ENCODE measurements around the gene EFCC1. TPM values are rescaled to one million over a fixed set of nuclear protein-coding genes. Genes with fewer than 3 reads are reported as not detected.
A peak's percentile ranks its signal among the peaks of the same experiment; 100 is the strongest.

Gene EFCC1
- total RNA-seq, 4 donors from 2014 or later: 0.75 to 2.2 (median 1.7) TPM

GRCh38 chr3:128993461-128994172, 7.5 kb upstream of the EFCC1 start, which contains the start of gene CFAP92:
Gene CFAP92 (minus strand): TSS chr3:128994076. CDS start chr3:128993304, 772 bp downstream.
- intact Hi-C loops (cut with DNase I; ENCODE audit: low total_unique reads) (no loop called here), in situ Hi-C loops (cut with MboI; ENCODE audit: low pct_ligation_motif_present in 1 of 4, low pct_unique_long_range_greater_than_20kb in 1 of 4, low sequenced_read_pairs in 3 of 4) (no loop called here)
- Histone ChIP-seq H3K27me3 (peaks cover 13% of the 10 kb centered on the region), H3K4me1 (peaks cover 4 to 14% (median 14%) of the 10 kb centered on the region in 4 donors), H3K27ac (peak within 1 kb of the TSS in 1 of 4 donors; percentile 2), H3K9me3 (no peaks in the 10 kb centered on the region), H3K36me3 (no peaks in the 10 kb centered on the region), H3K4me3 (peak within 1 kb of the TSS; percentile 23 to 52 (median 34))
- TF ChIP-seq POLR2AphosphoS5 (IDR thresholded peaks at IDR 0.05): peak in 1 of 3 donors; percentile 36
- TF ChIP-seq EP300 (IDR thresholded peaks at IDR 0.05; ENCODE audit: low read depth): no peak
- no peak for TF ChIP-seq POLR2A (IDR thresholded peaks at IDR 0.05)
- TF ChIP-seq CTCF (IDR thresholded peaks at IDR 0.05): no peak
- WGBS, 2 donors (ENCODE audit: low coverage in 1 of 2): 24% methylated on average over 36 of the region's 57 CpGs; no CpG with 5 or more reads in 1 of the 2 donors
- peak; percentile 94 for DNase-seq

- peaks cover 4 to 14% (median 14%) of the 10 kb centered on the region in 4 donors for H3K4me1 ChIP-seq
- peak overlapping the region in 2 of 4 donors; percentile 42 to 52 for H3K4me3 ChIP-seq
- peaks cover 18% of the 10 kb centered on the region for H3K27me3 ChIP-seq
- H3K9me3 ChIP-seq: no peaks in the 10 kb centered on the region
- intact Hi-C loops (cut with DNase I; ENCODE audit: low total_unique reads): no loop called here
- H3K36me3 ChIP-seq: no peaks in the 10 kb centered on the region
- no peak overlapping the region for H3K27ac ChIP-seq
- 2 to 11% methylated on average over 3 to 13 of the region's 13 CpGs for WGBS, 2 donors (ENCODE audit: low coverage in 1 of 2)
- TF ChIP-seq POLR2AphosphoS5 (IDR thresholded peaks at IDR 0.05): no peak
- no peak for TF ChIP-seq POLR2A (IDR thresholded peaks at IDR 0.05)
- TF ChIP-seq EP300 (IDR thresholded peaks at IDR 0.05; ENCODE audit: low read depth): no peak
- TF ChIP-seq CTCF (IDR thresholded peaks at IDR 0.05): no peak
- DNase-seq: no peak
- in situ Hi-C loops (cut with MboI; ENCODE audit: low pct_ligation_motif_present in 1 of 4, low pct_unique_long_range_greater_than_20kb in 1 of 4, low sequenced_read_pairs in 3 of 4): no loop called here
These were observed 7.0 kb upstream of the EFCC1 start for GRCh38 chr3:128994173-128994512.

- no peak for DNase-seq
- H3K27ac ChIP-seq: no peak overlapping the region
- intact Hi-C loops (cut with DNase I; ENCODE audit: low total_unique reads) (no loop called here), in situ Hi-C loops (cut with MboI; ENCODE audit: low pct_ligation_motif_present in 1 of 4, low pct_unique_long_range_greater_than_20kb in 1 of 4, low sequenced_read_pairs in 3 of 4) (no loop called here)
- H3K4me3 ChIP-seq: peak overlapping the region in 1 of 4 donors; percentile 42
- H3K9me3 ChIP-seq: no peaks in the 10 kb centered on the region
- peaks cover 21% of the 10 kb centered on the region for H3K27me3 ChIP-seq
- H3K36me3 ChIP-seq: no peaks in the 10 kb centered on the region
- H3K4me1 ChIP-seq: peaks cover 4 to 14% (median 14%) of the 10 kb centered on the region in 4 donors
- WGBS, 2 donors (ENCODE audit: low coverage in 1 of 2): 83% methylated on average over 19 of the region's 19 CpGs; no CpG with 5 or more reads in 1 of the 2 donors
- TF ChIP-seq CTCF (IDR thresholded peaks at IDR 0.05) (no peak), EP300 (IDR thresholded peaks at IDR 0.05; ENCODE audit: low read depth) (no peak), POLR2A (IDR thresholded peaks at IDR 0.05) (no peak), POLR2AphosphoS5 (IDR thresholded peaks at IDR 0.05) (no peak)
These were observed 6.2 kb upstream of the EFCC1 start for GRCh38 chr3:128994581-128995546.

- peaks cover 30% of the 10 kb centered on the region for H3K27me3 ChIP-seq
- H3K4me1 ChIP-seq: peaks cover 4 to 18% (median 15%) of the 10 kb centered on the region in 4 donors
- 91% methylated on average over 1 of the region's 1 CpG; no CpG with 5 or more reads in 1 of the 2 donors for WGBS, 2 donors (ENCODE audit: low coverage in 1 of 2)
- H3K27ac ChIP-seq: no peak overlapping the region
- DNase-seq: no peak
- no peak overlapping the region for H3K4me3 ChIP-seq
- in situ Hi-C loops (cut with MboI; ENCODE audit: low pct_ligation_motif_present in 1 of 4, low pct_unique_long_range_greater_than_20kb in 1 of 4, low sequenced_read_pairs in 3 of 4): no loop called here
- no peaks in the 10 kb centered on the region for H3K36me3 ChIP-seq
- no peaks in the 10 kb centered on the region for H3K9me3 ChIP-seq
- intact Hi-C loops (cut with DNase I; ENCODE audit: low total_unique reads): no loop called here
- TF ChIP-seq EP300 (IDR thresholded peaks at IDR 0.05; ENCODE audit: low read depth) (no peak), POLR2A (IDR thresholded peaks at IDR 0.05) (no peak), CTCF (IDR thresholded peaks at IDR 0.05) (no peak), POLR2AphosphoS5 (IDR thresholded peaks at IDR 0.05) (no peak)
These were observed 5.4 kb upstream of the EFCC1 start for GRCh38 chr3:128995737-128996136.

Measured in transverse colon (tissue), 4 donors.